ENCODE results near the gene ZNF326.
A peak's percentile ranks its signal among the peaks of the same experiment; 100 is the strongest.
"Not testable (repeated sequence)": the region's sequence is repeated elsewhere in the genome, so short reads cannot be mapped to it uniquely, and the experiment has no call there.

ZNF326 gene

DNA sequence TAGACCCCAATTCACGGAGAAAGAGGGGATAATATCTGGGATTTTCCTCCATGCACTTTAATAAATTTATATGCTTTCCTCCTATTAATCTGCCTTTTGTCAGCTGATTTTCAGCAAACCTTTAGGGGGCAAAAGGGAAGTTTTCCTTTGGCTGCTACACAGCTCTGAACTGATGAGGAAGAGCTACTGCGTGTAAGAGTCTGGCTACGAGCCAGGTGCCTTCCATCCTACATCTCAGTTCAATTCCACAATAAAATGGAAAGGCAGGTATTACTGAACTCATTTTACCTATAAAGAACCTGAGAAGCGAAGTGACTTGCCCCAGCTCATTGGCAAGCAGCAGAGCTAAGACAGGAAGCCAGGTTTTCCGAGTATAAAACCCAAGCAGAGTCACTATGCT lies 28.3 kb upstream of the ZNF326 start:
- DNase-seq (ENCODE audit: low read depth in 2 of 2), result no peak

DNA sequence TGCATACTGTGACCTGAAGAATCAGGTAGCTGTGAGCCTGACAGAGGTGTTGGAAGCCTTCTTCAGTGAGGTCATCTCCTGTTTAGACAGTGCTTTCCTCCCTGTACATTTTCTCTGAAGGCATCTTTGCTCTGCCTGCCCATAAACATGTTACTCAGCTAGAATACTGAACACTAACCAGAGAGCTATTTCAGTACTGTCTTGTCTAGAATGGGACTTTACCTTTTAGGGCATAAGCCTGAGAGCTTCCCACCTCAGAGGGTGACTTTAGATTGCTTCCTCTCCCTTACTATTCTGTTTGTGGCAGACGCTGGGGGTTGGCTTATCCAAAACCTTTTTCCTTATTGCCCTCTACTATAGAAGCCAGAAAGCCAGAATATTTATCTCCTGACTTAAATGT lies 23.3 kb upstream of the ZNF326 start:
- no peak for DNase-seq (ENCODE audit: low read depth in 2 of 2)

DNA sequence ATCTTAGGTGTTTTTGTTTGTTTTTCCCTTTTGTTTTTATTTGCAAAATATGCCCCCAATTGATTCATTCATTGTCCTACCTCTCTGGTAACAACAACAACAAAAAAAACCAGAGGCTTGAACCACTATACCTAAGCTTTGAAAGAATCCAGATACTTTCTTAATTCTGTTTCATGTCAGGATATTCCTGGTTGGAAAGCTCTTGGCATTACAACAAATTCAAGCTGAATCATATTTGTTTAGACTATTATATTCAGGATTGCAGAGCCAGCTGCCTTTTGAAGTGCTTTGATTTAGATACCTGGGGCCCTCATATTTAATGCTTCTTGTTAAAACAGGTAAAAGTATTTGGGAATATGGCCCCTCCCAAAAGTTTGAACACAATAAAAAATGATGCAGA lies 22.9 kb upstream of the ZNF326 start:
- no peak for DNase-seq (ENCODE audit: low read depth in 2 of 2)

DNA sequence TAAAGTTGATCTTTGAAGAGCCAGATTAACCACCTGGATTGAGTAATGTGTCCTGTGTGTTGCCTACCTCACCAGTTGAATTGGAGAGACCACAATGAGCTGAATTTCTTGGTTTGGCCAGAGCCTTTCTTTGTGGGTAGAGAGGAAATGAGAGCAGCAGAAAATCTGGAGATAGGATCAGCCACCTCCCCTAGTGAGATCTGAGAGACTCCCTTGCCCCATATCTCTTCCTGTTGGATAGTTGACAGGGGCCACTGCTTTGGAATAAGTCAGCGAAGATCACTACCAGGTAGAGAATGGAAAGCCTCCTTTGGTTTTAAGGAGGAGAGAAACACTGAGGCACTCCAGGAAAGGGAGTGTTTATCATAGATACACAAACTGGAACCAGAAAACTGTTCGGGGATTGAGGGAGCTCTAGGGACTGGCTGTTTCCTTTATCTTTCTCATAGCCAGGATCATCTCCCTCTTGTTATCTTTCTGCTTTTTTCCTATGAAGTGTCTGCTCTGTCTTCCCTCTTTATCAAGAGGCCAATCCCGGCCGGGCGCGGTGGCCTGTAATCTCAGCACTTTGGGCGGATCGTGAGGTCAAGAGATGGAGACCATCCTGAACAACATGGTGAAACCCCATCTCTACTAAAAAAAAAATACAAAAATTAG lies 21.3 kb upstream of the ZNF326 start:
- no peak for DNase-seq (ENCODE audit: low read depth in 2 of 2)

DNA sequence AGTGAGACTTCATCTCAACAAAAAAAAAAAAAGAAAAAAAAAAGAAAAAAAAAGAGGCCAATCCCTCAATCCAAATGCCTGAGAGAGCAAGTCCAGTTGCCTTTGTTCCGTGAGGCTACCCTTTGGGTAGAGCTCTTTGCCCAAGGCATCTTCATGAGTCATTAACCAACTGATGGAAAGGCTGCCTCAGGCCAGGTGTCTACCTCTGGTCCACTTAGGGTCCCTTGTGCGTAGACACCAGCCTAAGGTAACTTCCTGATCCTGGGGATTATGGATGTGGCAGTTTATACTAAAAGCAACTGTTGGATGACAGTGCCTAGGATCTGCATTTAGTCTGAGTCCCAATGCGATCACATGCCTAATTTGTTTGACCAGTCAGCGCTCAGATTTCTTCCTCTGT lies 20.7 kb upstream of the ZNF326 start:
- DNase-seq (ENCODE audit: low read depth in 2 of 2), result no peak

DNA sequence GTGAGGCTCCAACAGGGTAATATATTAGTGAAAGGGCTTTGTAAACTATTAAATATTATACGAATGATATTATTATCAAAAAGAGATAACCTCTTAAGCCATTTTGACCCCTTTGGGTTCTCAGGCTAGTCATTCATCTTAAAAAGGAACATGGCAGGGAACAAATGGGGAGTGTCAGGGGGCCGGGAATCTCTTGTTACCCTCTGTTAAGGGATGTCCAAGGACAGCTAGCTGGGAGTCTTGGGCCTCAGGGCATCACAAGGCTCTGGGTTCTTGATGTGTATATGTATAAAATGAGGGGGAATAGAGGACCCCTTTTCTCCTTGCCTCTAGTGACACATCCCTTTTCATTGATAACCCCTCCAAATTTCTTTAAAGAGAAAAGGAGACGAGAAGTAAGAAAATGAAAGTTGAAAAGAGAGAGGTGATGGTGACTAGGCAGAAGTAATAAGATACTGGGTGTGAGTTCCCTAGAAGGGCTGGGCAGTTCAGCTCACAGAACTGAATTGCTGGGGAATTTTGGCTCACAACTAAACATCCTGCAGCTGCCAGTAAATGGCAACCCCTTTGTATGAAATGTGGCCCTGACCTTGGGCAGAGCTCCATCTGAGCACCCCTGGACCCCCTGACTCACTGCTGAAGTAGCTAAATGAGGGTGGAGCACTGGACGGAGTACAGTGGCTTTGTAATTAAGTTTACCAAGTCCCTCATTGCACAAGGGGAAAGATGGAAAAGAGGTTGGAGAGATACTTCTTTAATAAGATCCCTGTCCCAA lies 20.0 kb upstream of the ZNF326 start:
- DNase-seq (ENCODE audit: low read depth in 2 of 2), result no peak

DNA sequence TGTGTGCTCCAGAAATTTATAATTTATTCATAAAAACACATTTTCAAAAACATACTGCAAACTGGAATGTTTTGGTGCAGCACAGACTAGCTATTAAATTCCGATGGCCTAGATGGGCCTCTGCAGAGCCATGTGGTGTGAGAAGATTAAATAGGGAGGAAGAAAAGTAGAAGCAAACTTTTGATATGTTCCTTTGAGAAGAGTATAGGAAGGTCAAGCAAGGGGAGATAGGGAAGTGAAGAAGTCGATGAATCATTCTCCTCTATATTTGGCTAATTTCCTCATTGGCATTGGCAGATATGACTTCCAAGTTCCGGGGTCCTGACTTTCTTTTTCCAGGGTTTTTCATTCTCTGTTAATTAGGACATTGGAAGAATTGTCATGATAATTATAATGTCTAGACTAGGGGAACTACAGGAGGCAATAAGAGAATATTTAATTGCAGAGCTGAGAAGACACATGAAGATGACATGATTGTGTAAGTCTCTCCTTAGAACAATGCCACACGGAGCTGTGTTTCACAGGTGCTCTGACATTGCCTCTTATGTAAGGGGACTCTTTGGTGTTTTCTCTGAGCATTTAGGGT lies 19.3 kb upstream of the ZNF326 start:
- no peak for DNase-seq (ENCODE audit: low read depth in 2 of 2)

DNA sequence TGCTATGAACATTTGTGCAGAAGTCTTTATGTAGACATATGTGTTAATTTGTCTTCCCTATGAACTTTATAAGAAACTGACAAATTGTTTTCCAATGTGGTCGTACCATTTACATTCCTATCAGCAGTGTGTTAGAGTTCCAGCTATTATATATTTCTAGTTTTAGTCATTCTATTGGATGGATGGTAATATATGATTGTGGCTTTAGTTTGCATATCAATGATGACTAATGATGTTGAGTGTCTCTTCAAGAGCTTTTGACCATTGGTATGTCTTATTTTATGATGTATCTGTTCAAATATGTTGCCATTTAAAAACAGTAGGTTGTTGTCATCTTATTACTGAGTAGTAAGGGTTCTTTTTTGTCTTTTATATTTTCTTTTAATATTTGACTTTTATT lies 16.2 kb upstream of the ZNF326 start:
- no peak for DNase-seq (ENCODE audit: low read depth in 2 of 2)

DNA sequence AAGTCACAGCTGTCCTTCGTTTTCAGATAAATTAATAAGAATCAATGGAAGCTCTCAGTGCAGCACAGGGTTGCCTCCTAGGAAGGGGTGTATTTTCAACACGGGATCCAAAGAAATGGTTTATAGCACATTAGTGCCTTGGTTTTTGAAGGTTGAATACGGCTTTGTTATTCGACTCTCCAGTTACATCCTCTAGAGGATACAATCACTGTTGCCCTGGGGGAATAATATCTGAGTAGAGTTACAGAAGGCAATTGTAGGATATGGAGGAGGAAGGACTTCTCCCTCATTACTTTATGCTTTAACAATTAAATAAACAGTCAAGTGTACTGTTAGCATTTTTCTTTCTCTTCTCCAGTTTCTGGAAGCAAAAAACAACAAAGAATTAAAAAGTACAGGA lies 14.3 kb upstream of the ZNF326 start:
- no peak for DNase-seq (ENCODE audit: low read depth in 2 of 2)

DNA sequence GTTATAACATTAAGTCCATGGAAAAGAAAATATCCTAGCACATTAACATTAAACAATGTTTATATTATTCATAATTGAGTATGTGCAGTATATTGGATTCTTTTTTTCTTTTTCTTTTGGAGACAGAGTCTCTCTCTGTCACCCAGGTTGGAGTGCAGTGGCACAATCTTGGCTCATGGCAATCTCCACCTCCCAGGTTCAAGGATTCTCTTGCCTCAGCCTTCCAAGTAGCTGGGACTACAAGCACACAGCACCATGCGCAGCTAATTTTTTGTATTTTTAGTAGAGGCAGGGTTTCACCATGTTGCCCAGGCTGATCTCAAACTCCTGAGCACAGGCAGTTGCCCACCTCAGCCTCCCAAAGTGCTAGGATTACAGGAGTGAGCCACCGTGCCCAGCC lies 12.1 kb upstream of the ZNF326 start:
- not testable (repeated sequence) for DNase-seq (ENCODE audit: low read depth in 2 of 2)

DNA sequence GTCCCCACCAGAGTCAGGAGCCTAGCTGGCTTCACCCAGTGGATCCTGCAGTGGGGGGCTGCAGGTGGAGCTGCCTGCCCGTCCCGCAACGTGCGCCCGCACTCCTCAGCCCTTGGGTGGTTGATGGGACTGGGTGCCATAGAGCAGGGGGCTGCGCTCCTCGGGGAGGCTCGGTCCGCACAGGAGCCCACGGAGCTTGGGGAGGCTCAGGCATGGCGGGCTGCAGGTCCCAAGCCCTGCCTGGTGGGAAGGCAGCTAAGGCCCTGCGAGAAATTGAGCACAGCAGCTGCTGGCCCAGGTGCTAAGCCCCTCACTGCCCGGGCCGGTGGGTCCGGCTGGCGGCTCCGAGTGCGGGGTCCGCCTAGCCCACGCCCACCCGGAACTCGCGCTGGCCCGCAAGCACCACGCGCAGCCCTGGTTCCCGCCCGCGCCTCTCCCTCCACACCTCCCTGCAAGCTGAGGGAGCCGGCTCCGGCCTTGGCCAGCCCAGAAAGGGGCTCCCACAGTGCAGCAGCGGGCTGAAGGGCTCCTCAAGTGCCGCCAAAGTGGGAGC lies 10.3 kb upstream of the ZNF326 start:
- DNase-seq (ENCODE audit: low read depth in 2 of 2), result not testable (repeated sequence)

DNA sequence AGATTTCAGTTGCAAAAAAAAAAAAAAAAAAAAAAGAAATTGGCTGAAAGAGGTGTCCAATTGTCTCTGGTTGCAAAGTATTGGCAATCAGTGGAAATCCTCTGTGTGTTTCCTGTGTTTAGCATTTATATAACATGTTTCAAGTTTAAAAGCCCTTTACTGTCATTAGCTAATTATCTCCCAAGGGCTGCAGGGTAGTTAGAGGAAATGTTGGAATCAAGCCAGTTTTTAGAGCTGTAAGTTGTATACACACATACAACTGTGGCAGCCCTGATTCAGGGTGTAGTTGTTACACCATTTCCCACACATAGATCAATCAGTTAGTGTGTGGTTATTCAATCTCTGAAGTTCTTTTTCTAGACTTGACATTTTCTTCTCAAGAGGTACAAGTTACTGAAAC lies 8.9 kb upstream of the ZNF326 start:
- DNase-seq (ENCODE audit: low read depth in 2 of 2), result no peak

DNA sequence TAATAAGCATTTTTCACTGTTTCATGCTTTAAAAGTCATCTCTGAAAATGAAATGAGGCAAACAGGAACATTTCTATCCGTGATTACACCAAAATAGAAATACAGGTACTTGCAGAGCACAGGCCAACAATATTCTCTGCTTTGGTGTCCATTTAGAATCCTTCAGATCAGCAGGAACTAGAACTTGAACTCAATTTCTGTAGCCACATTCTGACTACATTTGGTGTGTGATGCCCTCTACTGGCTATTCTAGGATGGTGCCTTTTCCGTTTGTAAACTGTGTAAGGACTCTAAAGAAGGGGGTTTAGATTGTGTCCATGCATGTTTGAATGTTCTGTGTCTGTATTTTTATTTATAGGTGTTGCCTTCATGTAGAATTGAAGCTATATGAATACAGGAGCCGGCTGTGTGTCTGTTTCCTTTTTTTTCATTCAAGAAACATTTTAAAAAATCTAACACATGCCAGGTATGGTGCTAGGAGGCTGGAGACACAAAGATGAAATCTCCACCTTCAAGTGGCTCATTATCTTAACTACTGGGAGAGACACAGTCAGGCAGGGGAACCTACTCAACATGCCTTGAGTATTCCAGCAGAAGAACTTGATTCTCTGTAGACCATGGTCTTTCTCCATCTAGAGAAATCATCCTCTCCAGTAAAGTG lies 7.6 kb upstream of the ZNF326 start:
- DNase-seq (ENCODE audit: low read depth in 2 of 2), result peak; percentile 16 to 31

DNA sequence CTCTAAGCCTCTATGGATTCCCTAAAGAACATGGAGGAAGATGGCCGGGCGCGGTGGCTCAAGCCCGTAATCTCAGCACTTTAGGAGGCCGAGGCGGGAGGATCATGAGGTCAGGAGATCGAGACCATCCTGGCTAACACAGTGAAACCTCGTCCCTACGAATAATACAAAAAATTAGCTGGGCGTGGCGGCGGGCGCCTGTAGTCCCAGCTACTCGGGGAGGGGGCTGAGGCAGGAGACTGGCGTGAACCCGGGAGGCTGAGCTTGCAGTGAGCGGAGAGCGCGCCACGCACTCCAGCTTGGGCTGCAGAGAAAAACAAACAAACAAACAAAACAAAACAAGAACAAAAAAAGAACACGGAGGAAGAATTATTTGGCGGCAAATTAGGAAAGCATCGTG lies 5.8 kb upstream of the ZNF326 start:
- no peak for DNase-seq (ENCODE audit: low read depth in 2 of 2)

DNA sequence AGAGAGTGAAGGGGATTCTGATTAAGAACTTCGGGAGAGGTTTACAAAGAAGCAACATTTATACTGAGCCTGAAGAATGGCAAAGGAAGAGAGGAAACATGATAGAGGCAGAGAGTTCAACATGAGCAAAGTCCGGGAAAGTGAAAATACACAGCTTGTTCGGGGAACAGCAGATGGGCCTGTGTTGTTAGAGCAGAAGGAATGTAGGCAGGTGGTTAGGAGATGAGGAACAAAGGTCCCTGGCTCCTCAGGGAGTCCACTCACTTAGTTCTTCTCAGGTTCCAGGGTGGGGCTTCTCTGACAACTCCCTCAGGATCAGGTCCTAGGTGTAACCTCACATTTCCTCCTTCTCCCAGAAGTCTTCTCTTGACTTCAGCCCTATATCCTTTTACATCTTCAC lies 5.1 kb upstream of the ZNF326 start:
- no peak for DNase-seq (ENCODE audit: low read depth in 2 of 2)

DNA sequence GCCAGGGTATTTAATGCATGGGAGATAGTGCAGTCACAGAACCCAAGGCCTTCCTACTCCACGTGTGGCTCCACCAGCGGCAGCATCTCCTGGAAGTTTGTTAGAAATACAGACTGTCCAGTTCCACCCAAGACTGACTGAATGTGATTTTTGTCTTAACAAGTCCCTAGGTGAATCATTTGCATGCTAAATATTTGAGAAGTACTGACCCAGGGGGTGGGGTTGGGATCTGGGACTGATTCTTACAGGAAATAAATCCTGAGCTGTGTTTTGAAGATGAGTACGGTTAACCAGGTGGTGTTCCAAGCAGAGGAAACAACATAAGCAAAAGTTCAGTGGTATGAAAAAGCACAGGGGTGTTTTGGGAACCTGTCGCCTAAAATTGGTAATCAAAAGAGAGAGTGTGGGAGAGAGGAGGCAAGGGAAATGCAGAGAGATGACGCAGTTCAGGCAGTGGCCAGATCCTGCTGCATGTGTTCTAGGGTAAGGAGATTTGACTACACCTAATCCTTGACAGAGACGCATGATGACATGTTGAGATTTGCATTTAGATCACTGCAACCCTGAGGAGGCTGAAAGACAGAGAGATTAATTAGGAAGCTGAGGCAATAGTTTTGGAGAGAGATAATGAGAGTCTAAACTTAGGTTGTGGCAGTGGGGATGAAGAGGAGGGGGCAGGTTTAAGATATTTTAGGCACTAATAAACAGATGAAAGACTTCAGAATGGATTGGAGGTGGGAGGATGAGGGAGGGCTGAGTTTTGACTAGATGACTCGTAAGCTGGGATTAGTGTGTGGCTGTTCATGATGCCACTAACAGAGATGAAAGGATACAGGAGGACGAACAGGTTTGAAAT lies 3.7 kb upstream of the ZNF326 start:
- no peak for DNase-seq (ENCODE audit: low read depth in 2 of 2)

DNA sequence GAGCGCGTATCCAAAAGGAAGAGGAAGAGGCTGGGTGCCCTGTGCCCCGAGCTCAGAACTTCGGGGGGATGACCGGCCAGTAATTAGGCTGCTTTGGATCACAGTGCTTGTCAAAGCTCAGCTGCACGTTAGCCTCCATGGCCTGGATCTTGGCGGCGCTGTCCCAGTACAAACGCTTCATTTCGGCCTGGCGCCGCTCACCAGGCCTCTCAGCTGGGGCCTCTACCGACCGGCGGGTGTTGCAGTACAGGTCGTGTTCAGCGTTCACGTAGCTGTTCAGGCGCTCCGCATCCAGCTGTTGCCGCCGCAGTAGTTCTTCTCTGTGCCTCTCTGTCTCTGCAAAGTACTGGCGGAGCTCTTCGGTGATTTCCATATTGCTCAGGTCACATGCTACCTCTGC lies 1.4 kb upstream of the ZNF326 start:
- no peak for DNase-seq (ENCODE audit: low read depth in 2 of 2)

DNA sequence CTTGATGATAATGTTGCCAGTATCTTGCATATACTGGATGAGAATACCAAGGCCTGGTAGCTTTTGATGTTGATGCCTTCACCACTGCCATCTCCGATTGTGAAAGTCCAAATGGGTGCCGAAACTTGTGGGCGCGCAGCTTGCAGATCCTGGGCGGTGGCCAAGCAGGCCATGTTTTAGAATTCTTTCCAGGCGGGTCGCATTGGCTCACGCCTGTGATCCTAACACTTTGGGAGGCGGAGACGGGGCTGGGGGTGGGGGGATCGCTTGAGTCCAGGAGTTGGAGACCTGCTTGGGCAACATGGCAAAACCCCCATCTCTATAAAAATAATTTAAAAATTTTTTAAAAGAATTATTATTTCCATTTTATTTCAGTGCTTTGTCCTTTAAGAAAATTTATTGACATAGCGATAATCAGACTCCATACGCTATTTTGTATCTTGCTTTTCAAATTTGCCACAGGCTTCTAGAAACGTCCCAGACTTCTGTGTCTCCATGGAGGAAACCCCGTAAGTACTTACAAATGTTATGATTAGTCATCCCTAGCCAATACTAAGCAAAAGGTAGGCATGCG lies 592 bp upstream of the ZNF326 start:
- DNase-seq (ENCODE audit: low read depth in 2 of 2), result no peak

DNA sequence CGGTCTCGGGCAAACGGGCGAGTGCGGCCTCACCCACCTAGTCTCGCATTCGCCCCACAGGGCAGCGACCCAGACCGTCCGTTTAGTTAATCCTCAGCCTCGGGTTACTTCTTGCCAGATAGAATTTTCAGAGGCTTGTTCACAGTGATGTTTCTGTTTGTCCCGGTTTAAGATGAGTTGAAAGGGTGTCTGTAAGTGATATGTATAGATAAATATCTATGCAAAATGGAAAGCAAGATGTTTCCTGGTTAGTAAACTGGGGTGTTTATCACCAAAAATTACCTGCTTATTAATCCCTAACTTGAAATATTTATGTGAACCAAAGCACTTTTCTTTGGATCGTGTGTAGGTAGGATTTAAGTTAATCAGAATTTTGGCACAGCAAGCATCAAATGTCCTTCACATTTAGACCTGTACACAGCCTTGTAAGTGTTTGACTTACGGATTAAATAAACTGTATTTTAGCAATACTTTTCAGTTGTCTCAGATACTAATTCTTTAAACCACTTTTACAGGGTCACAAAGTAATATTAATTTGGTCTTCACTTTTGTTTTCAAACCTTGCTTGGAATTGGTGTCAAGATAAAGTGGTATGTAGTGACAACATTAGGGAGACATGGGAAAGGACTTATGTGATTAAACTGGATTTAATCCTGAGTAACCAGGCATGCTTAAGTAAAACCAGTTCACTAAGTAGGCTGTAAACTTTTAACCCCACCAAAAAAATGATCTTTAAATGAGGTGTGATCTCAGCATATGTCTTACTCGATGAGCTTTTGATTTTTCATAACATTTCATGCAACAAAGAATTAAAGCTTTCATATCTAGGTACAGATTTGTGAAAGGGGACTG lies 914 bp downstream of the ZNF326 start:
- DNase-seq (ENCODE audit: low read depth in 2 of 2), result no peak

DNA sequence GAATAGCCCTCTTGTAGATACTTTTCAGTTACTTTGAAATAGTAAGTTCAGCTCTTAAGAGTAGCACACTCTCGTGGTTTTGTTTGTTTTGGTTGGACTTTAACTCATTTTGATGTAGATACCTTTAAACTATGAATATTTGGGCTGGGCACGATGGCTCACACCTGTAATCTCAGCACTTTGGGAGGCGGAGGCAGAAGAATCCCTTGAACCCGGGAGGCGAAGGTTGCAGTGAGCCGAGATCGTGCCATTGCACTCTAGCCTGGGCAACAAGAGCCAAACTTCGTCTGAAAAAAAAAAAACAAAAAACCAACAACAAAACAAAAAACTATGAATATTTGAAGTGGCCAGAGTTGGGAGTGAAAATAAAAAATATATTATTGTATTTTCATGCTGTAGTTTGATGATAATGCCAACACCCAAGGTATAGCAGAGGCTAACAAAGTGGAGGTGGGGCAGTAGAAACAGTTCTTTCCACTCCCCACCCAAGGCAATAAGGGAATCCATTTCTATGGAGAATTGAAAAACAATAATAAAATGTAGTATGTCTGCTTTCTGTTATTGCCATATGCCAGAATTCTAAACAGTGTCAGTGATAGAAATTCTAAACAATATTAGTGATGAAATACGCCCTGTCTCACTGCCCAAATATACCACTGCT lies 1.7 kb downstream of the ZNF326 start:
- no peak for DNase-seq (ENCODE audit: low read depth in 2 of 2)

Measured in activated CD8-positive, alpha-beta memory T cell treated with anti-CD3 and anti-CD28 coated beads for 4 hours (primary cell).